Mesendoderm (in vitro differentiated cells): ENCODE results near the gene PLEKHA1.

Experiments
- DNase-seq: peaks from one replicate; pipeline ENCODE4 v3.0.0; 2013
- H2AK5ac ChIP-seq: 2 replicates; pipeline ENCODE4 v1.6.1; 2013; ENCODE audit warnings: low read length, inconsistent platforms
- H2BK120ac ChIP-seq: 2 replicates; pipeline ENCODE4 v1.6.1; 2013; ENCODE audit warnings: low read depth, mild to moderate bottlenecking, low read length, moderate library complexity, mixed read lengths
- H2BK15ac ChIP-seq: replicated peaks from 2 replicates; pipeline ENCODE4 v1.6.1; 2013; ENCODE audit warnings: low read depth, mild to moderate bottlenecking, moderate library complexity
- H2BK5ac ChIP-seq: 2 replicates; pipeline ENCODE4 v1.6.1; 2013; ENCODE audit warnings: low read length, inconsistent platforms
- H3K18ac ChIP-seq: 2 replicates; pipeline ENCODE4 v1.6.1; 2013; ENCODE audit warnings: mild to moderate bottlenecking, low read length, mixed read lengths
- H3K23ac ChIP-seq: one replicate; pipeline ENCODE4 v1.6.1; 2013; ENCODE audit warnings: low read length
- H3K27ac ChIP-seq: 2 replicates; pipeline ENCODE4 v1.5.1; 2013; ENCODE audit warnings: low read depth, mild to moderate bottlenecking, inconsistent platforms, low read length, moderate library complexity
- H3K27me3 ChIP-seq: 2 replicates; pipeline ENCODE4 v1.6.1; 2013; ENCODE audit warnings: low read length, control low read depth, mild to moderate bottlenecking, inconsistent platforms; ENCODE audit not compliant: insufficient read depth, poor library complexity
- H3K36me3 ChIP-seq: 2 replicates; pipeline ENCODE4 v1.6.1; 2013; ENCODE audit warnings: low read length, inconsistent platforms; ENCODE audit not compliant: control insufficient read depth, insufficient read depth
- H3K4ac ChIP-seq: one replicate; pipeline ENCODE4 v1.6.1; 2013; ENCODE audit warnings: low read depth, mild to moderate bottlenecking, low read length, moderate library complexity
- H3K4me1 ChIP-seq: 2 replicates; pipeline ENCODE4 v1.6.1; 2013; ENCODE audit warnings: low read depth, low read length, inconsistent platforms; ENCODE audit not compliant: control insufficient read depth
- H3K4me2 ChIP-seq: 2 replicates; pipeline ENCODE4 v1.6.1; 2013; ENCODE audit warnings: low read length
- H3K4me3 ChIP-seq: 2 replicates; pipeline ENCODE4 v1.5.1; 2013; ENCODE audit warnings: mild to moderate bottlenecking, low read length
- H3K56ac ChIP-seq: one replicate; pipeline ENCODE4 v1.6.1; 2013; ENCODE audit warnings: low read length
- H3K79me1 ChIP-seq: 2 replicates; pipeline ENCODE4 v1.6.1; 2013; ENCODE audit warnings: low read length, inconsistent platforms
- H3K79me2 ChIP-seq: 2 replicates; pipeline ENCODE4 v1.6.1; 2013; ENCODE audit warnings: mild to moderate bottlenecking, low read length; ENCODE audit not compliant: control insufficient read depth, insufficient read depth
- H3K9ac ChIP-seq: 2 replicates; pipeline ENCODE4 v1.6.1; 2013; ENCODE audit warnings: low read length, inconsistent platforms
- H4K5ac ChIP-seq: one replicate; pipeline ENCODE4 v1.6.1; 2013; ENCODE audit warnings: low read length
- H4K8ac ChIP-seq: one replicate; pipeline ENCODE4 v1.6.1; 2013; ENCODE audit warnings: low read depth, mild to moderate bottlenecking, control low read depth, low read length, moderate library complexity
- WGBS: extraction: QIAGEN DNeasy Blood & Tissue Kit; methylation state at CpG from one replicate; pipeline ENCODE4 v1.1.7; 2013; ENCODE audit warnings: low lambda C conversion rate, missing lambda C conversion rate; ENCODE audit not compliant: insufficient coverage; ENCODE audit errors: extremely low coverage; 5-methylcytosine and 5-hydroxymethylcytosine counted together

The PLEKHA1 gene

GRCh38 chr10:122359621-122360020 lies 14.9 kb upstream of the PLEKHA1 start:
- no peaks in the 10 kb centered on the region for H3K27me3 ChIP-seq
- H2BK15ac ChIP-seq, result no peak overlapping the region
- no peak overlapping the region for H3K4me3 ChIP-seq
- H3K36me3 ChIP-seq, result no peaks in the 10 kb centered on the region
- no peak overlapping the region for H3K27ac ChIP-seq
- no peak overlapping the region for H3K4ac ChIP-seq
- no peaks in the 10 kb centered on the region for H3K4me1 ChIP-seq
- H3K9ac ChIP-seq, result no peak overlapping the region
- no peaks in the 10 kb centered on the region for H3K79me2 ChIP-seq
- no peak overlapping the region for H3K56ac ChIP-seq
- no CpG with 5 or more reads among the region's 2 CpGs for WGBS
- no peak overlapping the region for H4K5ac ChIP-seq
- H3K4me2 ChIP-seq, result no peak overlapping the region
- DNase-seq, result no peak
- no peak overlapping the region for H3K23ac ChIP-seq
- no peak overlapping the region for H4K8ac ChIP-seq
- no peak overlapping the region for H3K18ac ChIP-seq
- no peaks in the 10 kb centered on the region for H3K79me1 ChIP-seq
- H2BK5ac ChIP-seq, result no peak overlapping the region
- no peak overlapping the region for H2BK120ac ChIP-seq
- no peak overlapping the region for H2AK5ac ChIP-seq

- Histone ChIP-seq H3K36me3 (no peaks in the 10 kb centered on the region), H3K4ac (no peak overlapping the region), H3K18ac (no peak overlapping the region), H3K23ac (no peak overlapping the region), H2BK120ac (no peak overlapping the region), H4K8ac (no peak overlapping the region), H3K4me2 (no peak overlapping the region), H3K9ac (no peak overlapping the region), H2BK5ac (no peak overlapping the region), H3K79me1 (no peaks in the 10 kb centered on the region), H3K27ac (no peak overlapping the region), H3K4me3 (no peak overlapping the region), H2BK15ac (no peak overlapping the region), H3K27me3 (no peaks in the 10 kb centered on the region), H3K4me1 (no peaks in the 10 kb centered on the region), H3K56ac (no peak overlapping the region), H3K79me2 (no peaks in the 10 kb centered on the region), H2AK5ac (no peak overlapping the region), H4K5ac (no peak overlapping the region)
- DNase-seq, result no peak
- WGBS, result no CpG with 5 or more reads among the region's 1 CpG
Measured at GRCh38 chr10:122361046-122361445, 13.5 kb upstream of the PLEKHA1 start.

- no peak overlapping the region for H2BK120ac ChIP-seq
- no peaks in the 10 kb centered on the region for H3K36me3 ChIP-seq
- H4K8ac ChIP-seq, result no peak overlapping the region
- no peak overlapping the region for H3K23ac ChIP-seq
- no peaks in the 10 kb centered on the region for H3K79me2 ChIP-seq
- no peaks in the 10 kb centered on the region for H3K4me1 ChIP-seq
- no peak overlapping the region for H3K4me3 ChIP-seq
- H3K4me2 ChIP-seq, result no peak overlapping the region
- no peak overlapping the region for H2BK5ac ChIP-seq
- DNase-seq, result no peak
- H3K18ac ChIP-seq, result no peak overlapping the region
- H3K9ac ChIP-seq, result no peak overlapping the region
- H3K56ac ChIP-seq, result no peak overlapping the region
- no peak overlapping the region for H2AK5ac ChIP-seq
- H3K27ac ChIP-seq, result no peak overlapping the region
- no peak overlapping the region for H3K4ac ChIP-seq
- no CpG with 5 or more reads among the region's 4 CpGs for WGBS
- H3K27me3 ChIP-seq, result no peaks in the 10 kb centered on the region
- H2BK15ac ChIP-seq, result no peak overlapping the region
- H3K79me1 ChIP-seq, result no peaks in the 10 kb centered on the region
- no peak overlapping the region for H4K5ac ChIP-seq
Measured at GRCh38 chr10:122362031-122362592, 12.4 kb upstream of the PLEKHA1 start.

GRCh38 chr10:122362621-122363020 lies 11.9 kb upstream of the PLEKHA1 start:
- Histone ChIP-seq H4K8ac (no peak overlapping the region), H3K18ac (no peak overlapping the region), H3K4me1 (no peaks in the 10 kb centered on the region), H3K27me3 (no peaks in the 10 kb centered on the region), H2BK15ac (no peak overlapping the region), H3K79me2 (no peaks in the 10 kb centered on the region), H3K27ac (no peak overlapping the region), H3K9ac (no peak overlapping the region), H3K4me3 (no peak overlapping the region), H3K56ac (no peak overlapping the region), H3K79me1 (no peaks in the 10 kb centered on the region), H2AK5ac (no peak overlapping the region), H3K4me2 (no peak overlapping the region), H4K5ac (no peak overlapping the region), H3K23ac (no peak overlapping the region), H2BK5ac (no peak overlapping the region), H3K4ac (no peak overlapping the region), H3K36me3 (no peaks in the 10 kb centered on the region), H2BK120ac (no peak overlapping the region)
- DNase-seq, result no peak
- WGBS, result no CpG with 5 or more reads among the region's 2 CpGs

GRCh38 chr10:122363311-122363710 lies 11.2 kb upstream of the PLEKHA1 start:
- Histone ChIP-seq H3K27ac (no peak overlapping the region), H3K4ac (no peak overlapping the region), H3K56ac (no peak overlapping the region), H2AK5ac (no peak overlapping the region), H4K8ac (no peak overlapping the region), H4K5ac (no peak overlapping the region), H3K9ac (no peak overlapping the region), H2BK15ac (no peak overlapping the region), H2BK120ac (no peak overlapping the region), H3K79me2 (no peaks in the 10 kb centered on the region), H3K4me3 (no peak overlapping the region), H3K23ac (no peak overlapping the region), H3K18ac (no peak overlapping the region), H3K4me2 (no peak overlapping the region), H3K27me3 (no peaks in the 10 kb centered on the region), H2BK5ac (no peak overlapping the region), H3K79me1 (no peaks in the 10 kb centered on the region), H3K36me3 (no peaks in the 10 kb centered on the region), H3K4me1 (no peaks in the 10 kb centered on the region)
- WGBS, result no CpG with 5 or more reads among the region's 2 CpGs
- DNase-seq, result no peak

GRCh38 chr10:122363722-122364463 lies 10.6 kb upstream of the PLEKHA1 start:
- Histone ChIP-seq H3K9ac (no peak overlapping the region), H4K5ac (no peak overlapping the region), H3K27ac (no peak overlapping the region), H3K79me2 (no peaks in the 10 kb centered on the region), H2BK5ac (no peak overlapping the region), H2AK5ac (no peak overlapping the region), H3K27me3 (no peaks in the 10 kb centered on the region), H3K4me2 (no peak overlapping the region), H2BK15ac (no peak overlapping the region), H4K8ac (no peak overlapping the region), H3K4ac (no peak overlapping the region), H3K18ac (no peak overlapping the region), H3K79me1 (no peaks in the 10 kb centered on the region), H3K4me3 (no peak overlapping the region), H3K56ac (no peak overlapping the region), H2BK120ac (no peak overlapping the region), H3K36me3 (no peaks in the 10 kb centered on the region), H3K23ac (no peak overlapping the region), H3K4me1 (no peaks in the 10 kb centered on the region)
- WGBS, result no CpG with 5 or more reads among the region's 6 CpGs
- DNase-seq, result no peak
